Heart left ventricle (tissue), 13 donors: ENCODE results near the gene SGK1.

Experiments used
- POLR2A ChIP-seq, 2 donors: fragments of 450-650 bp; IDR thresholded peaks; one replicate each; pipeline ENCODE4 v1.6.1; 2017; ENCODE audit warnings: antibody characterized with exemption in 2 of 2, mild to moderate bottlenecking in 2 of 2, moderate library complexity in 2 of 2
- TF ChIP-seq, protein P1 (sequence below), 12 donors: fragments of 200-600 bp; sonication (generic) in 4 of 12; IDR thresholded peaks; one replicate each; pipeline versions ENCODE4 v1.5.0 to v1.8.0; 2018 to 2022; ENCODE audit warnings: antibody characterized with exemption in 12 of 12, mild to moderate bottlenecking in 5 of 12
- donor health status: ischemic (EF 13 %, LVEDD 7.1; RV severe dilation, severe dysfunction).
- donor health status: DM: no; HTN: yes; CAD: no.
- donor health status: DM: no; HTN: no; CAD: no.
- donor health status: ischemic (EF 25% LVEDD 6.9; RV normal size, moderate dysfunction).
- donor health status: ischemic (EF 25% LVEDD 5.7; RV mildly dilated, moderate dysfunction).
- donor health status: ischemic (EF 35%, LVEDD 5.7; RV mildly dilated, moderate dysfunction).
- donor health status: nonischemic (EF 11% LVEDD 7.7; RV severe dilation, severe dysfunction).
- donor health status: DM: yes; HTN: yes; CAD: no.
- donor health status: PGD.
- donor health status: ischemic (EF 29% LVEDD 5.4; RV normal size, mild dysfunction).
- donor health status: nonischemic (EF 23%, LVEDD 6.1; RV moderate dilation, normal function).

DNA sequence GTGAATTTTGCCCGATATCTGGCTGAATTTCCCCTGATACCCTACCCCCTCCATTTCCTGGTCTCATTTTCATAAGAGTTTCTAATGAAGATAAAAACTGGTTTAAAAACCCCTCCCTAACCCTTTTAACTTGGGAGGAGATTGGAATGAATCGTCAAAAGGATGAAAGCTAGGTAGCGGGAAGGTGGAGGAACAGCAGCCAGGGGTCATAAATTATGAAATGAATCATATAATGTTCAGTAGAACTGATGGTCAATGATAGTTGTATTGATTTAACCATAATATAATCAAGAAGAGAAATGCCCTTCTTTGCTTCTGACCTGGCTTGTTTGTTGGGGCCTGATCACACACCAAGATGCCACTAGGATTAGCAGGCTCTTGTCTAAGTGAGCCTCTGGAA lies 38.5 kb upstream of the SGK1 start:
- TF ChIP-seq, protein P1, sequence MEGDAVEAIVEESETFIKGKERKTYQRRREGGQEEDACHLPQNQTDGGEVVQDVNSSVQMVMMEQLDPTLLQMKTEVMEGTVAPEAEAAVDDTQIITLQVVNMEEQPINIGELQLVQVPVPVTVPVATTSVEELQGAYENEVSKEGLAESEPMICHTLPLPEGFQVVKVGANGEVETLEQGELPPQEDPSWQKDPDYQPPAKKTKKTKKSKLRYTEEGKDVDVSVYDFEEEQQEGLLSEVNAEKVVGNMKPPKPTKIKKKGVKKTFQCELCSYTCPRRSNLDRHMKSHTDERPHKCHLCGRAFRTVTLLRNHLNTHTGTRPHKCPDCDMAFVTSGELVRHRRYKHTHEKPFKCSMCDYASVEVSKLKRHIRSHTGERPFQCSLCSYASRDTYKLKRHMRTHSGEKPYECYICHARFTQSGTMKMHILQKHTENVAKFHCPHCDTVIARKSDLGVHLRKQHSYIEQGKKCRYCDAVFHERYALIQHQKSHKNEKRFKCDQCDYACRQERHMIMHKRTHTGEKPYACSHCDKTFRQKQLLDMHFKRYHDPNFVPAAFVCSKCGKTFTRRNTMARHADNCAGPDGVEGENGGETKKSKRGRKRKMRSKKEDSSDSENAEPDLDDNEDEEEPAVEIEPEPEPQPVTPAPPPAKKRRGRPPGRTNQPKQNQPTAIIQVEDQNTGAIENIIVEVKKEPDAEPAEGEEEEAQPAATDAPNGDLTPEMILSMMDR (IDR thresholded peaks at IDR 0.05): no peak
- TF ChIP-seq POLR2A (IDR thresholded peaks at IDR 0.05): no peak
